PC-3 (cell line): ENCODE measurements around the gene ZNF420.

Experiments
- EZH2 ChIP-seq: fragments of 300-600 bp; sonication (generic); IDR thresholded peaks from one replicate; pipeline ENCODE4 v1.6.1; 2017; ENCODE audit warnings: antibody characterized with exemption, mild to moderate bottlenecking, low read length; ENCODE audit not compliant: unreplicated experiment
- EZH2phosphoT487 ChIP-seq: fragments of 300-600 bp; sonication (generic); IDR thresholded peaks from 2 replicates; pipeline ENCODE4 v1.6.1; 2018; ENCODE audit warnings: mild to moderate bottlenecking, antibody characterized with exemption, low read length, borderline replicate concordance
- TF ChIP-seq, protein P1 (sequence below): fragments of 300-600 bp; sonication (generic); conservative IDR thresholded peaks from 2 replicates; pipeline ENCODE4 v1.5.1; 2017; ENCODE audit warnings: antibody characterized with exemption, low read depth, mild to moderate bottlenecking, low read length

DNA sequence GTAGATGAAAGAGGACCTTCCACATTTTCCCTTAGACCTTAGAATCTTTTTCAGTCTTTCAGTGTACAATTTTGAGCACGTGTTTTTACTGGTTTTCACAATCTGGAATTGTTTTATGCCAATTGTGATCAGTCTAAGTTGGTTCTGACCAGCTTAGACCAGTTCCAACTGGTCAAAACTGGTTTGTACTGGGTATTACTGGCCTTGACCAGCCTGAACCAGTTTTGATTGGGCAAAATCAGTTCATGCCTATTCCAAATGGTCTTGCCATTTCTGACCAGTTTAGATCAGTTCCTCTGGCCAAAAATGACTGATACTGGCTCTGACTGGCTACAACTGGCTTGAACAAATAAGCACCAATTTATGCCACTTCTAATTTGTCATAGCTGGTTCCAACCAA is 57.9 kb downstream of the ZNF420 start:
- TF ChIP-seq EZH2phosphoT487 (no peak), EZH2 (no peak)
- TF ChIP-seq, protein P1, sequence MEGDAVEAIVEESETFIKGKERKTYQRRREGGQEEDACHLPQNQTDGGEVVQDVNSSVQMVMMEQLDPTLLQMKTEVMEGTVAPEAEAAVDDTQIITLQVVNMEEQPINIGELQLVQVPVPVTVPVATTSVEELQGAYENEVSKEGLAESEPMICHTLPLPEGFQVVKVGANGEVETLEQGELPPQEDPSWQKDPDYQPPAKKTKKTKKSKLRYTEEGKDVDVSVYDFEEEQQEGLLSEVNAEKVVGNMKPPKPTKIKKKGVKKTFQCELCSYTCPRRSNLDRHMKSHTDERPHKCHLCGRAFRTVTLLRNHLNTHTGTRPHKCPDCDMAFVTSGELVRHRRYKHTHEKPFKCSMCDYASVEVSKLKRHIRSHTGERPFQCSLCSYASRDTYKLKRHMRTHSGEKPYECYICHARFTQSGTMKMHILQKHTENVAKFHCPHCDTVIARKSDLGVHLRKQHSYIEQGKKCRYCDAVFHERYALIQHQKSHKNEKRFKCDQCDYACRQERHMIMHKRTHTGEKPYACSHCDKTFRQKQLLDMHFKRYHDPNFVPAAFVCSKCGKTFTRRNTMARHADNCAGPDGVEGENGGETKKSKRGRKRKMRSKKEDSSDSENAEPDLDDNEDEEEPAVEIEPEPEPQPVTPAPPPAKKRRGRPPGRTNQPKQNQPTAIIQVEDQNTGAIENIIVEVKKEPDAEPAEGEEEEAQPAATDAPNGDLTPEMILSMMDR = no peak
